Uterus (tissue), 2 donors: ENCODE results near the gene OAT.

Experiments used
- POLR2A ChIP-seq, 2 donors: fragments of 450-650 bp; IDR thresholded peaks; one replicate each; pipeline ENCODE4 v1.6.1; 2016; ENCODE audit warnings: antibody characterized with exemption in 2 of 2, mild to moderate bottlenecking in 1 of 2, moderate library complexity in 1 of 2
- TF ChIP-seq, protein P1 (sequence below), 4 experiments: fragments of 200-600 bp in 2 of 4; fragments of 450-650 bp in 2 of 4; sonication (generic) in 2 of 4; IDR thresholded peaks; one replicate each; pipeline ENCODE4 v1.5.1; 2016 to 2019; ENCODE audit warnings: antibody characterized with exemption in 4 of 4, mild to moderate bottlenecking in 2 of 4, moderate library complexity in 1 of 4

DNA sequence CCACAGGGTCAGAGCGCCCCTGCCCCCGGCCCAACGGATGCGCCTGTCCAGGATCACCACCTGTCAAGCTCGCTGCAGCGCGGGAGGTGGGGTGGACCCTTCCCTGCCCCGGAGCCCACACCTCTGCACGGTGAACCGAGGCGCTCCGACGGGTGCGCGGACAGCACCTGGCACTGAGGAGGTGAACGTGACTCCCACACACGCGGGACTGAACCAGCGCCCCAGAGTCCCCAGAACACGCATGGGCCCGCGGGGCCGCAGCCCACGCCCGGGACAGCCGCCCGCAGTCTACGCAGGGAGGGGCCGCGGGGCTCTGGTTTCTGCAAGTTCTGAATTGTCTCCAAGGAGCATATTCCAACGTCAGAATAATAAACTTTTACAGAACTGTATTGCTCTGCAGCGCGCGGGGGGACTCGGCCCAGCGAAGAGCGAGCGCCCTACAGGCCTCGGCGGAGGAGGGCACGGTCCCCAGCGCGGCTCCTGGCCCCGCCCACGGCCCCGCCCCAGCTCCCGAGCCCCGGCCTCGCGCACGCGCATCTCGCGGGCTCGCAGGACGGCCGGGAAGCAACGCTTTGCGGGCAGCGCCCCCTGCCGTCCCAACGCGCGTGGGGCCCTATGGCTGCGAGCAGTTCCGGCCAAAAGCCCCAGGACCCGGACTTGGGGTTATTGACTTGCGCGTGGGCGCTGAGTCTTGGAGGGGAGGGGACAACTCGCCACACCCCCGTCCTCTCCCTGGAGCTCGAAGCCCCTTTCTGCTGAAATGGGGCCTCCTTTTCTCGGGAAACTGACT lies 29.7 kb downstream of the OAT start:
- TF ChIP-seq, protein P1, sequence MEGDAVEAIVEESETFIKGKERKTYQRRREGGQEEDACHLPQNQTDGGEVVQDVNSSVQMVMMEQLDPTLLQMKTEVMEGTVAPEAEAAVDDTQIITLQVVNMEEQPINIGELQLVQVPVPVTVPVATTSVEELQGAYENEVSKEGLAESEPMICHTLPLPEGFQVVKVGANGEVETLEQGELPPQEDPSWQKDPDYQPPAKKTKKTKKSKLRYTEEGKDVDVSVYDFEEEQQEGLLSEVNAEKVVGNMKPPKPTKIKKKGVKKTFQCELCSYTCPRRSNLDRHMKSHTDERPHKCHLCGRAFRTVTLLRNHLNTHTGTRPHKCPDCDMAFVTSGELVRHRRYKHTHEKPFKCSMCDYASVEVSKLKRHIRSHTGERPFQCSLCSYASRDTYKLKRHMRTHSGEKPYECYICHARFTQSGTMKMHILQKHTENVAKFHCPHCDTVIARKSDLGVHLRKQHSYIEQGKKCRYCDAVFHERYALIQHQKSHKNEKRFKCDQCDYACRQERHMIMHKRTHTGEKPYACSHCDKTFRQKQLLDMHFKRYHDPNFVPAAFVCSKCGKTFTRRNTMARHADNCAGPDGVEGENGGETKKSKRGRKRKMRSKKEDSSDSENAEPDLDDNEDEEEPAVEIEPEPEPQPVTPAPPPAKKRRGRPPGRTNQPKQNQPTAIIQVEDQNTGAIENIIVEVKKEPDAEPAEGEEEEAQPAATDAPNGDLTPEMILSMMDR (IDR thresholded peaks at IDR 0.05) = peak; percentile 95 to 99 (median 98)
- no peak for TF ChIP-seq POLR2A (IDR thresholded peaks at IDR 0.05)
